ENCODE data around the gene KCNJ10.

DNA sequence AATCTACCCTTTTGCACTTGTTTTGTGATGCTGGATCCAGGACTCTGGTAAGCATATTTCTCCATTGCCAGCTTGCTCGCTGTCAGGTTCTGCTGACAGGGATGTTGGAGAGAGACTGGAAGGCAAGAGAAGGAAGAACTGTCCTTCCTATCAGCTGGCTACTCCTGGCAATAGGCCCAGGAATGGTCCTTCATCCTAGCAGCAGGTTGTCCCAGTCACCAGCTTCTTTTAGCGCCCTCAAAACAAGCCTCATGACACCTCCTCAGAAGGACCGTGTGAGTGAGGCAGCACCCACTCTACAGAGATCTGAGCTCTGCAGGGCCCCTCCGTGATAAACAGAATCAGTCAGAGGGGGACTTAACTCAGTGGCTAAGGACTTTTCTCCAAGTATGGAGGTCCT is 82.8 kb downstream of the KCNJ10 start:
- TF ChIP-seq JUND (CRISPR knock-in tag; IDR thresholded peaks at IDR 0.05) (no peak), ZNF124 (CRISPR knock-in tag; IDR thresholded peaks at IDR 0.05) (no peak)

All from HepG2 (cell line).